IMR-90 (cell line): ENCODE results near the gene PDCD11. TPM values are rescaled to one million over a fixed set of nuclear protein-coding genes. Genes with fewer than 3 reads are reported as not detected.

ENCODE experiments used
- ATAC-seq: fragments of 200-7000 bp; cut with Tn5 transposase; 2 replicates; pipeline ENCODE4 v1.9.1; 2020; ENCODE audit warnings: low read depth, mild to moderate bottlenecking, moderate library complexity
- BruUV-seq: library from RNA; stranded (reverse); fragments of 400-500 nt; replicated peaks from 2 replicates; lab custom pipeline; 2021; lab: Mats Ljungman, UMichigan
- CTCF ChIA-PET: fragments of 300-600 bp; formaldehyde crosslinking; extraction: SDS; loops from one replicate; lab custom pipeline; 2021; ENCODE audit warnings: antibody characterized with exemption; lab: Yijun Ruan, JAX
- POLR2A ChIA-PET: fragments of 300-600 bp; sonication (Branson Sonifier 250); formaldehyde crosslinking; loops from one replicate; lab custom pipeline; 2022; ENCODE audit warnings: antibody characterized with exemption; ENCODE audit not compliant: unreplicated experiment; lab: Charles Lee
- DNase-seq: peaks from one replicate; pipeline ENCODE4 v3.0.0; 2013
- H2AFZ ChIP-seq: replicated peaks from 2 replicates; pipeline ENCODE3; 2013; ENCODE audit warnings: low read length, mild to moderate bottlenecking; ENCODE audit not compliant: poor library complexity
- H2AK5ac ChIP-seq: 2 replicates; pipeline ENCODE4 v1.6.1; 2013; ENCODE audit warnings: low read depth, low read length, inconsistent platforms
- H2AK9ac ChIP-seq: replicated peaks from 2 replicates; pipeline ENCODE3; 2013; ENCODE audit warnings: mild to moderate bottlenecking, low read depth, low read length, moderate library complexity; ENCODE audit not compliant: poor library complexity
- H2BK120ac ChIP-seq: 2 replicates; pipeline ENCODE4 v1.6.1; 2013; ENCODE audit warnings: low read depth, low read length, inconsistent platforms
- H2BK15ac ChIP-seq: 3 replicates; pipeline ENCODE4 v1.6.1; 2013; ENCODE audit warnings: low read depth, low read length, inconsistent platforms
- H2BK20ac ChIP-seq: 2 replicates; pipeline ENCODE4 v1.6.1; 2013; ENCODE audit warnings: low read depth, mild to moderate bottlenecking, inconsistent platforms, low read length, moderate library complexity
- H2BK5ac ChIP-seq: 2 replicates; pipeline ENCODE4 v1.6.1; 2013; ENCODE audit warnings: mild to moderate bottlenecking, low read depth, low read length, inconsistent platforms; ENCODE audit not compliant: poor library complexity, severe bottlenecking
- H3K14ac ChIP-seq: replicated peaks from 2 replicates; pipeline ENCODE4 v1.6.1; 2013; ENCODE audit warnings: low read depth, low read length, inconsistent platforms
- H3K18ac ChIP-seq: 2 replicates; pipeline ENCODE4 v1.6.1; 2013; ENCODE audit warnings: low read depth, low read length, control low read depth
- H3K23ac ChIP-seq: 2 replicates; pipeline ENCODE4 v1.6.1; 2013; ENCODE audit warnings: low read depth, low read length, inconsistent platforms
- H3K27ac ChIP-seq: 2 replicates; pipeline ENCODE4 v1.5.1; 2013; ENCODE audit warnings: mild to moderate bottlenecking, control low read depth, low read length; ENCODE audit not compliant: insufficient read depth
- H3K27me3 ChIP-seq: 2 replicates; pipeline ENCODE4 v1.6.1; 2013; ENCODE audit warnings: low read length; ENCODE audit not compliant: control insufficient read depth, insufficient read depth
- H3K36me3 ChIP-seq: 2 replicates; pipeline ENCODE4 v1.6.1; 2013; ENCODE audit warnings: low read length, mixed read lengths; ENCODE audit not compliant: control insufficient read depth, insufficient read depth
- H3K4ac ChIP-seq: 2 replicates; pipeline ENCODE4 v1.6.1; 2013; ENCODE audit warnings: low read depth, low read length, inconsistent platforms
- H3K4me1 ChIP-seq: 2 replicates; pipeline ENCODE4 v1.6.1; 2013; ENCODE audit warnings: low read length, mixed read lengths; ENCODE audit not compliant: control insufficient read depth, insufficient read depth
- H3K4me2 ChIP-seq: 2 replicates; pipeline ENCODE4 v1.6.1; 2013; ENCODE audit warnings: low read depth, mild to moderate bottlenecking, control low read depth, low read length, moderate library complexity
- H3K4me3 ChIP-seq: 2 replicates; pipeline ENCODE4 v1.5.1; 2013; ENCODE audit warnings: low read depth, mild to moderate bottlenecking, control low read depth, low read length, moderate library complexity; ENCODE audit not compliant: insufficient read depth
- H3K56ac ChIP-seq: 2 replicates; pipeline ENCODE4 v1.6.1; 2013; ENCODE audit warnings: low read length, inconsistent platforms; ENCODE audit not compliant: insufficient read depth; ENCODE audit errors: extremely low read depth
- H3K79me1 ChIP-seq, 2 experiments: 2 replicates each; pipeline ENCODE4 v1.6.1; 2013; ENCODE audit warnings: low read length in 2 of 2, inconsistent platforms in 1 of 2, low read depth in 1 of 2
- H3K9ac ChIP-seq: 2 replicates; pipeline ENCODE4 v1.6.1; 2013; ENCODE audit warnings: low read depth, low read length, control low read depth
- H3K9me1 ChIP-seq: 2 replicates; pipeline ENCODE4 v1.6.1; 2013; ENCODE audit warnings: low read length, inconsistent platforms; ENCODE audit not compliant: insufficient read depth
- H3K9me3 ChIP-seq: 2 replicates; pipeline ENCODE4 v1.6.1; 2013; ENCODE audit warnings: low read length; ENCODE audit not compliant: control insufficient read depth, insufficient read depth
- H4K20me1 ChIP-seq: 2 replicates; pipeline ENCODE4 v1.6.1; 2013; ENCODE audit warnings: low read length, inconsistent platforms; ENCODE audit not compliant: insufficient read depth
- H4K5ac ChIP-seq: 2 replicates; pipeline ENCODE4 v1.6.1; 2013; ENCODE audit warnings: mild to moderate bottlenecking, low read depth, low read length, control low read depth
- H4K8ac ChIP-seq, 2 experiments: 2 replicates each; pipeline ENCODE4 v1.6.1; 2013; ENCODE audit warnings: low read depth in 2 of 2, low read length in 2 of 2, control low read depth in 1 of 2, inconsistent platforms in 1 of 2
- H4K91ac ChIP-seq: 2 replicates; pipeline ENCODE4 v1.6.1; 2013; ENCODE audit warnings: low read depth, low read length, inconsistent platforms; ENCODE audit not compliant: insufficient read depth
- BHLHE40 ChIP-seq: fragments of 150-350 bp; IDR thresholded peaks from 2 replicates; pipeline ENCODE4 v1.6.1; 2016; ENCODE audit warnings: mild to moderate bottlenecking, low read depth, low read length
- MAFK ChIP-seq: IDR thresholded peaks from 2 replicates; pipeline ENCODE4 v1.6.1; 2012; ENCODE audit warnings: low read depth, low read length, improper control_type of control experiment
- MXI1 ChIP-seq: IDR thresholded peaks from 2 replicates; pipeline ENCODE4 v1.6.1; 2012; ENCODE audit warnings: low read depth, mild to moderate bottlenecking, low read length, moderate library complexity, borderline replicate concordance
- POLR2A ChIP-seq: IDR thresholded peaks from 2 replicates; pipeline ENCODE4 v1.6.1; 2012; ENCODE audit warnings: mild to moderate bottlenecking, low read depth, low read length
- RAD21 ChIP-seq: IDR thresholded peaks from 2 replicates; pipeline ENCODE4 v1.6.1; 2012; ENCODE audit warnings: low read length, improper control_type of control experiment
- WGBS, 2 experiments: methylation state at CpG; one replicate each; pipeline versions ENCODE4 v1.1.5 to v1.1.7; 2013; ENCODE audit warnings: missing lambda C conversion rate in 2 of 2; ENCODE audit not compliant: insufficient read length in 1 of 2; ENCODE audit errors: extremely low coverage in 2 of 2; 5-methylcytosine and 5-hydroxymethylcytosine counted together
- dilution Hi-C: fragments of 300-500 bp; cut with HindIII; formaldehyde crosslinking; loops from one replicate; pipeline ENCODE4 v1.14.3; 2018; ENCODE audit warnings: low sequenced_read_pairs; ENCODE audit not compliant: unreplicated experiment
- in situ Hi-C: fragments of 300-500 bp; cut with MboI; formaldehyde crosslinking; loops from 3 replicates; pipeline ENCODE4 v1.14.3; 2019; ENCODE audit warnings: low sequenced_read_pairs, inconsistent platforms, mixed read lengths
- intact Hi-C: fragments of 100-400 bp; cut with micrococcal nuclease; formaldehyde crosslinking; loops from 2 replicates; pipeline ENCODE4 v1.10.0; 2022
- polyA plus RNA-seq, 3 experiments: library from polyadenylated mRNA; depleted of rRNA; stranded (reverse); fragments of >200 nt; gene quantifications; 2 replicates each; pipeline ENCODE4 v1.2.3, GENCODE V29; 2012; ENCODE audit warnings: low replicate concordance in 1 of 3
- total RNA-seq: library from RNA; depleted of rRNA; stranded (reverse); fragments of >200 nt; gene quantifications from 2 replicates; pipeline ENCODE4 v1.2.3, GENCODE V29; 2012
- TF ChIP-seq, protein P1 (sequence below): conservative IDR thresholded peaks from 2 replicates; pipeline ENCODE4 v1.5.1; 2012; ENCODE audit warnings: mild to moderate bottlenecking, low read depth, low read length, improper control_type of control experiment
- TF ChIP-seq, protein P2 (sequence below): fragments of 150-350 bp; IDR thresholded peaks from 2 replicates; pipeline ENCODE4 v1.6.1; 2017; ENCODE audit warnings: mild to moderate bottlenecking, antibody characterized with exemption, low read length, low read depth

PDCD11 gene
- total and polyA plus RNA-seq, 2 of the 4 experiments (the other 2 are of a cell fraction), result 20.4 to 56.8 TPM

DNA sequence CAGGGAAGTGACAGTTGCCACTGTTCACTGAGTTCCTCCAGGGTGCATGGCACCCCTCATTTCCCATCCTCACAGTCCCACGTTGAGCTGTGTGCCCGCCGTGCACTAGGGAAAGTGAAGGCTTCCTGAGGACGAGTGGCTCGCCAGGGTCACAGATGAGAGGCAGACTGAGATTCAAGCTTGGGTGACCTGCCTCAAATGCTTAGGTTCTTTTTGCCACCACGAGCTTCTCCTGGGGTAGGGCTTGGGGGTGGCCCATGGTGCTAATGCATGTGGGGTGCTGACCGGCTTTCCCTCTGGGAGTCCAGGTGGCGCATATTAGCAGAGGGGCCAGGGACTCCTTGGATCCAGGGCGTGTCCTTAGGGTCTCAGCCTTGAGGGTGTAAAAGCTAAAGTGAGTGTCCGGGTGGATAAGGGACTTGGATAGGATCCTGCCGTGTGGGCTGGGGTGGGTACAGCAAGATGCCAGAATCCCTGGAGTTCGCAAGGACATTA lies 53.8 kb downstream of the PDCD11 start:
- no peak for ATAC-seq
- no peak overlapping the region for H2BK120ac ChIP-seq
- peaks cover 10% of the 10 kb centered on the region; the same call in 1 of the 2 replicates for H4K20me1 ChIP-seq
- peaks cover 28% of the 10 kb centered on the region for H3K36me3 ChIP-seq
- H4K91ac ChIP-seq, result no peak overlapping the region
- no peak overlapping the region for H2BK5ac ChIP-seq
- H3K14ac ChIP-seq, result no peak overlapping the region
- no peak overlapping the region; a peak in 1 of 4 replicates for H4K8ac ChIP-seq
- H3K56ac ChIP-seq, result no peak overlapping the region
- dilution Hi-C loops (no loop called here), in situ Hi-C loops (no loop called here), intact Hi-C loops (no loop called here)
- peak overlapping the region; percentile 2 for H2AFZ ChIP-seq
- no peaks in the 10 kb centered on the region for H3K9me3 ChIP-seq
- no peaks in the 10 kb centered on the region for H3K27me3 ChIP-seq
- no peak for DNase-seq
- H3K18ac ChIP-seq, result no peak overlapping the region
- ChIA-PET CTCF (no interaction called here), POLR2A (no interaction called here)
- 96% methylated on average over 5 of the region's 12 CpGs; no CpG with 5 or more reads in 1 of the 2 experiments for WGBS, 2 experiments
- no peak overlapping the region for H2AK5ac ChIP-seq
- TF ChIP-seq MXI1 (no peak), MAFK (no peak), BHLHE40 (no peak), RAD21 (no peak), POLR2A (no peak)
- TF ChIP-seq, protein P1, sequence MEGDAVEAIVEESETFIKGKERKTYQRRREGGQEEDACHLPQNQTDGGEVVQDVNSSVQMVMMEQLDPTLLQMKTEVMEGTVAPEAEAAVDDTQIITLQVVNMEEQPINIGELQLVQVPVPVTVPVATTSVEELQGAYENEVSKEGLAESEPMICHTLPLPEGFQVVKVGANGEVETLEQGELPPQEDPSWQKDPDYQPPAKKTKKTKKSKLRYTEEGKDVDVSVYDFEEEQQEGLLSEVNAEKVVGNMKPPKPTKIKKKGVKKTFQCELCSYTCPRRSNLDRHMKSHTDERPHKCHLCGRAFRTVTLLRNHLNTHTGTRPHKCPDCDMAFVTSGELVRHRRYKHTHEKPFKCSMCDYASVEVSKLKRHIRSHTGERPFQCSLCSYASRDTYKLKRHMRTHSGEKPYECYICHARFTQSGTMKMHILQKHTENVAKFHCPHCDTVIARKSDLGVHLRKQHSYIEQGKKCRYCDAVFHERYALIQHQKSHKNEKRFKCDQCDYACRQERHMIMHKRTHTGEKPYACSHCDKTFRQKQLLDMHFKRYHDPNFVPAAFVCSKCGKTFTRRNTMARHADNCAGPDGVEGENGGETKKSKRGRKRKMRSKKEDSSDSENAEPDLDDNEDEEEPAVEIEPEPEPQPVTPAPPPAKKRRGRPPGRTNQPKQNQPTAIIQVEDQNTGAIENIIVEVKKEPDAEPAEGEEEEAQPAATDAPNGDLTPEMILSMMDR, result no peak
- TF ChIP-seq, protein P2, sequence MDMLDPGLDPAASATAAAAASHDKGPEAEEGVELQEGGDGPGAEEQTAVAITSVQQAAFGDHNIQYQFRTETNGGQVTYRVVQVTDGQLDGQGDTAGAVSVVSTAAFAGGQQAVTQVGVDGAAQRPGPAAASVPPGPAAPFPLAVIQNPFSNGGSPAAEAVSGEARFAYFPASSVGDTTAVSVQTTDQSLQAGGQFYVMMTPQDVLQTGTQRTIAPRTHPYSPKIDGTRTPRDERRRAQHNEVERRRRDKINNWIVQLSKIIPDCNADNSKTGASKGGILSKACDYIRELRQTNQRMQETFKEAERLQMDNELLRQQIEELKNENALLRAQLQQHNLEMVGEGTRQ, result no peak
- no peak overlapping the region for H3K4me3 ChIP-seq
- H3K23ac ChIP-seq, result 0 out of 2 replicates have a peak overlapping the region, but pooled peaks have one; percentile 23
- H3K4me1 ChIP-seq, result peaks cover 11% of the 10 kb centered on the region; the same call in 1 of the 2 replicates
- no peak overlapping the region for H2BK15ac ChIP-seq
- no peak overlapping the region for H3K4me2 ChIP-seq
- H3K9me1 ChIP-seq, result peaks cover 10% of the 10 kb centered on the region
- peaks cover 0 to 34% of the 10 kb centered on the region in 2 experiments; a peak in 1 of 4 replicates for H3K79me1 ChIP-seq
- H4K5ac ChIP-seq, result no peak overlapping the region
- no peak overlapping the region; the same call in 1 of the 2 replicates for H3K4ac ChIP-seq
- no peak overlapping the region for H3K27ac ChIP-seq
- BruUV-seq, result no TSS peak
- no peak overlapping the region for H2AK9ac ChIP-seq
- H2BK20ac ChIP-seq, result no peak overlapping the region
- no peak overlapping the region for H3K9ac ChIP-seq
